ENCODE results near the gene RRP15.

RRP15 gene

GRCh38 chr1:218369688-218370511 is 84.8 kb downstream of the RRP15 start:
- H3K4me3 ChIP-seq (replicated peaks; ENCODE audit: low read depth, low read length) = no peak overlapping the region
- TF ChIP-seq CTCF (IDR thresholded peaks at IDR 0.05; ENCODE audit: low read depth, low read length, missing control alignments) = no peak
- DNase-seq (ENCODE audit: extremely low read depth, low read depth) = no peak

GRCh38 chr1:218371927-218372672 is 87.0 kb downstream of the RRP15 start:
- TF ChIP-seq CTCF (IDR thresholded peaks at IDR 0.05; ENCODE audit: low read depth, low read length, missing control alignments) = no peak
- H3K4me3 ChIP-seq (replicated peaks; ENCODE audit: low read depth, low read length) = no peak overlapping the region
- peak; percentile 52 for DNase-seq (ENCODE audit: extremely low read depth, low read depth)

- H3K4me3 ChIP-seq (replicated peaks; ENCODE audit: low read depth, low read length) = no peak overlapping the region
- no peak for DNase-seq (ENCODE audit: extremely low read depth, low read depth)
- TF ChIP-seq CTCF (IDR thresholded peaks at IDR 0.05; ENCODE audit: low read depth, low read length, missing control alignments) = no peak
These were observed 89.6 kb downstream of the RRP15 start for GRCh38 chr1:218374401-218375353.

GRCh38 chr1:218376722-218377121 is 91.6 kb downstream of the RRP15 start:
- no peak for TF ChIP-seq CTCF (IDR thresholded peaks at IDR 0.05; ENCODE audit: low read depth, low read length, missing control alignments)
- no peak for DNase-seq (ENCODE audit: extremely low read depth, low read depth)
- H3K4me3 ChIP-seq (replicated peaks; ENCODE audit: low read depth, low read length) = no peak overlapping the region

GRCh38 chr1:218377143-218377660 is 92.1 kb downstream of the RRP15 start:
- no peak for TF ChIP-seq CTCF (IDR thresholded peaks at IDR 0.05; ENCODE audit: low read depth, low read length, missing control alignments)
- DNase-seq (ENCODE audit: extremely low read depth, low read depth) = peak; percentile 95
- H3K4me3 ChIP-seq (replicated peaks; ENCODE audit: low read depth, low read length) = no peak overlapping the region

All from HFF-Myc (cell line).